LoVo (cell line): ENCODE results near the gene NAV3.

Experiments
- DNase-seq: peaks from one replicate; pipeline ENCODE4 v3.0.0-alpha.2; 2016; ENCODE audit warnings: low spot score

The NAV3 gene

DNA sequence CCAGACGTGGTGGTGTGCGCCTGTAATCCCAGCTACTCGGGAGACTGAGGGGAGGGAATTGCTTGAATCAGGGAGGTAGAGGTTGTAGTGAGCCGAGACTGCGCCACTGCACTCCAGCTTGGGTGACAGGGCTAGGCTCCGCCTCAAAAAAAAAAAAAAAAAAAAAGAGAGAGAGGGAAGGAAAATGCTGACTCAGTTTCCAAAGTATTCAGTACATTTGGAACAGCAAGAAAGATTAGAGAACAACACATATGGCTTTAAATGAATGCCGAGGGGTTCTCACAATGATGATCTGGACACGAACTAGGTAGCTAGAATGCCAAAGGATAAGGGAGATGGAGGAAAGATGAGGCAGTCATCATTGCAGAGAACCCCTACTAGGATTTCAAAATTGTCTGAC is 97.4 kb downstream of the NAV3 start:
- DNase-seq = no peak

DNA sequence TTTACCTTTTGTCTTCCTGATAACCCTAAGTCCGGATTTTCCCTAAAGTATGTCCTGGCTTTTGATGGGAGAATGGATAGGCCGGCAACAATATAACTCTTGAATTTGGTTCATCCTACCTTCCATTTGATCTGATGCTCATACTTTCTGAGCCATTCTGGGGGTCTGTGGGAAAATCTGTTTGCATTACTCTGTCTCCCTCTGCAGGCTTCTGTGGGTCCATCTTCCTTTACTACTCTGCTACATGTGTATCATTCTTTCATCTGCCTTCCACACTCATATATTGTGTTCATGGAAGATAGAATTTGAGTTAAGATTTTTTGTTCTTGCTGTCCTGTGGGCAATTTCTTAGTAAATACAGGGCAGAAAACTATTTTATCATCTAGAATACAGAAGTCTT is 101.5 kb downstream of the NAV3 start:
- no peak for DNase-seq

DNA sequence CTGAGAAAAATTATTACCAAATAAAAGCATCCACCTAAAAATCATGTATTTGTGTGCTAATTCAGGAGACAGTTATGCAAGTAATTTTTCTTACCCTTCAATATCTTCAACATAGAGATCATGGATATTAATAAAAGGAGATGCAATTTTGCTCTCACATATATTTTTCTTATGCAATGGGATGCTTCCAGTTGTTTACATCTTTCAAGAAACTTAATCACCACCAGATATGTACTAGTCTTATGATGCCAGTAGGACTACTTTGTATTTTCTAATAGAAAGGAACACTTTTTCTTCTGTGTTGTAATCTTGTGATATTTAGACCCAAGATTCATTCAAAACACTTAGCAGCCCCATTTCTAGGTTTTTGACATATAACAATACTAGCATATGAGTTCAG is 107.6 kb downstream of the NAV3 start:
- DNase-seq = no peak

DNA sequence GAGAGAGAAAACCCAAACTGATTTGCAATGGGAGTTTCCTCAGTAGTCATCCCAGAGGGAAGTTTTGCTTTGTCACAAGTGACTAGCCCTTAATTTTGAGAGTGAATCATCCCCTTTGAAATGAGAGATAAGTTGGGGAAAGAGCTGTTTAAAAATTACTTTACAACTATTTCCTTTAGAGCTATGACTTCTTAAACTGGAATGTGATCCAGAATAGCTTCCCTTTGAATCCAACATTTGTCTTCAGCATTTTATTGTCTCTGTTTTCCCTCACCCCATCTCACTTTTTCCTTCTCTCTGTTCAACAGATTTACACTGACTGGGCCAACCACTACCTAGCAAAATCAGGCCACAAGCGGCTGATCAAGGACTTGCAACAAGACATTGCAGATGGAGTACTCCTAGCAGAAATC is 109.3 kb downstream of the NAV3 start:
- peak; percentile 67 for DNase-seq

DNA sequence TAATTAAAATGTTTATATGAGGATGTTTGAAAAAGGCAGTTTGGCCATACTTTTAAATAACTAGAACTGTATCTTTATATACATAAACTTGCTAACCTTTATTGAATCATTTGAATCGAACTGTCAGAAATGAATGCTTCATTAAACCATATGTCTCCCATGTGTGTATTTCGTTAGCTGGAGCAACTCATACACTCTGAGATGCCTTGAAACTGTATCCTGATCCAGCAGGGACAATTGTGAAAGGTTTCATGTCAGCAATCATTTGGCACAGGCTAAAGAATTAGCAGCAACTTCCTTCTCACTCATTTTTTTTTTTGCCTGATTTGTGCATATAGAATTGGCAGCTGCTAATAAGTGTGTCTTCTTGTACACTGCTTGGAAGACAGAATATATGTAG is 109.9 kb downstream of the NAV3 start:
- DNase-seq = no peak

DNA sequence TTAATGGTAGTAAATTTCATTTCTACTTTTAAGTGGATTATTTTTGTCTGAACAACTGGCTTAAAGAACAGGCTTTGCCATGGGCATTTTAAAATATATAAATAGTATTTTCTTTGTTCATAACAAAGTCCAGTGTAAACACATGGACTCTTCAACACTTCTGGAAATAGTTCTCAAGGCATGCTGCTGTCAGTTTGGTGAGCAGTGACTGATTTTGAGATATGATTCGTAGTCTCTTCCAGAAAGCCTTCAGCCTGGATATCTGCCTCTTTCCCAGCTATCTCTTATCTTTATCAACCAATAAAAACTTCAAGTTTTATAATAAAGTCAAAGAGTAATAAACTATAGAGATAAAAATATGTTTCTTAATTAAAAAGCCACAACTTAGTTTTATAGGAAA is 110.7 kb downstream of the NAV3 start:
- peak; percentile 31 for DNase-seq

DNA sequence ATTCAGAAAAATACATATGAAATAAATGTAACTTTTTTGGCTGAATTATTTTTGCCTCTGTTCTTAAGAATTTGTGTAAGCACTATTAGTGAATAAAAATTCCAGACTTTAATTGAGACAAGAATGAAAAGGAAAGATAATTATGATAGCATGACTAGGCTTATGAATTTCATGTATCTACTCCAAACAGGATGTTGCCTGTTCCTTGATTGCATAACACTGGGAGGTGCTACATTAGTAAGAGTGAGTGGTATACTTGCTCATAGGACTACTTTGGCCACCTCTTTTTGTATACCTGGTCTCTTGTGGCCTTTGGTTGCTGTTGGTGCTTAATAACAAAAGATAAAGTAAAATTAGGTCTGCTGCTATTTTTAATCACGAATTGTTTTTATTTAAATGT is 112.8 kb downstream of the NAV3 start:
- peak; percentile 43 for DNase-seq

DNA sequence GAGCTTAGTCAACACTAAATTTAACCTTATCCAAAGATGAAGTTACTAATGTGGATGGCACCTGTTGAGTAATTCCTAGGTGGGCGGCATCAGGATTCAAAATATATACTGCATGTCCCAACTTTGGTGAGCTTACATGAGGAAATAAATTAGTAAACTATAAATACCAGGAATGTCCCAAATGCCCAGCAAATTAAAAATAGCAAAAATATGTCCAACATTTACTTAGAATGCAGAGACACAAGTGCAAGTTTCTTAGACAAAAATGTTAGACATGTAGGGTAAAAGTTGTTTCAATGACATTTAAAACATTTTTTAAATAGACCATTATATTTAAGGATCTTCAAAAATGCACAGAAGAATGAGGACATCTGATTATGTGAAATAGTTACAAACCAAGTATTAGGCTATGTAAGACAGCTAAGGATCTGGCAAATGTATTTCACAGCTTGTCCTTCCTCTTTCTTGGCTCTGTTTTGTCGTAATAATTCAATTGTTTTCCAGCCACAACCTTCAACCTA is 115.9 kb downstream of the NAV3 start:
- no peak for DNase-seq

DNA sequence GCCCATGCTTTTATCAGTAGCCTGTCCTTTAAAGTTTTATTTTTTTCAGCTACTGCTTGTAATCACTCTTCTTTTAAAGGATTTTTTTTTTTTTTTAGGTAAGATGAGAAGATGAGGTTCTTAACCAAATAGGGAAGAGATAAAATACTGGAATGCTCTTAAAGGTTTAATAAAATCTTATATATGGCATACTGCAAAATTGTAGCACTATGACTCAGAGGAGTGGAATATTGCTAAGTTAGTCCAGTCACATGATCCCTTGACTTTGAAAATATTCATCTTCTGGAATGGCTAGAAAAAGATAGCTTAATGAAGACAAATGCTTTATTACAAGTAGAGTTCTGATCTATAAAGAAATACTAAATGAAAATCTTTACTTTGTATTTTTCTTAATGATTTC is 116.6 kb downstream of the NAV3 start:
- DNase-seq = peak; percentile 41

DNA sequence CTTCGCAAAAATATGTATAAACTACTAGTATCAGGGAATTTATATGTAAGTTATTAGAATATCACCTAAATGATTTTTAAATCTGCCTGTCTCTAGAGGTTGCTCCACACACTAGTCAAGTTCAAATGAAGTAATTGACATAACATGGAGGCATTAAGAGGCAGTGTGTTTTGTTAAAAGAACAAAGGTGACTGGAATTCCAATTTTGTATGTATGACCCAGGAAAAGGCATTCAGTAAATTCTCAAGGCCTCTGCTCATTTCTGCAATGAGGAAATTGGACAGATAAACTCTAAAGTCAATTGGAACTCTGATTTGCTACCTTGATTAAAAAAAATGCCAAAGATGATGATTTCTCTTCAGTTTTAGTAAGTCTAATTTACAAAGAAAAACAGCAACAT is 117.1 kb downstream of the NAV3 start:
- no peak for DNase-seq

DNA sequence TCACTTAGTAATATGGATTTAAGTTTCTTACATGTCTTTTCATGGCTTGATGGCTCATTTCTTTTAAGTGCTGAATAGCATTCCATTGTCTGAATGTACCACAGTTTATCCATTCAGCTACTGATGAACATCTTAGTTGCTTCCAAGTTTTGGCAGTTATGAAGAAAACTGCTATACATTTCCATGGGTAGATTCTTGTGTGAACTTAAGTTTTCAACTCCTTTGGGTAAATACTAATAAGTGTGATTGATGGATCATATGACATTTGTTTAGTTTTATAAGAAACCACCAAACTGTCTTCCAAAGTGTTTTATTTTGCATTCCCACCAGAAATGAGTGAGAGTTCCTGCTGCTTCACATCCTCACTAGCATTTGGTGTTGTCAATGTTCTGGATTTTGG is 119.2 kb downstream of the NAV3 start:
- no peak for DNase-seq

DNA sequence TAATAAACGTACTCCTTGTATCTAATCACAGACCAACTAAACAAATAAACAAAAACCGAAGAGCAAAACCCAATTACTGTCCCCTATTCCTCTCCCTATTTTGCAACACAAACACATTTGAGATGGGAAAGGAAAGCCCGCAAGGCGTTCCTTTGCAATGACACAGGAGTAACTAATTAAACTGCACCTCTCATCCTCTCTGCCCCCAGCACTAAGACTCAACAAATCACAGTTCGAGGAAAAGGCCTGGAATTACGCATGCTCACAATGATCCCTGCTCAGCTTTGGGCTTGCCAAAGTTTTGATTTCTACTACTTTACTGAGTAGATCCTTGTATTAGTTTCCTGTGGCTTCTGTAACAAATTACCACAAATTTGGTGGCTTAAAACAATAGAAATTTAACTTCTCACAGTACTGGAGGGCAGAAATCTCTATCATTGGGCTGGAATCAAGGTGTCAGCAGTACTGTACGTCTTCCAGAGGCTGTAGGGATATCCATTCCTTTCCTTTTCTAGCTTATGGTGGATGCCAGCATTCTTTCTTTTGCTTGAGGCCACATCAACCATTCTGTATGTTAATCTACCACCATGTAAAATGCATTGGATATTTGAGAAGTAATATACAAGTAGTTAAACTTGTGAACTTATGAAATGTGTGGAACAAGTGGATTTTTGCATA is 123.0 kb downstream of the NAV3 start:
- no peak for DNase-seq

DNA sequence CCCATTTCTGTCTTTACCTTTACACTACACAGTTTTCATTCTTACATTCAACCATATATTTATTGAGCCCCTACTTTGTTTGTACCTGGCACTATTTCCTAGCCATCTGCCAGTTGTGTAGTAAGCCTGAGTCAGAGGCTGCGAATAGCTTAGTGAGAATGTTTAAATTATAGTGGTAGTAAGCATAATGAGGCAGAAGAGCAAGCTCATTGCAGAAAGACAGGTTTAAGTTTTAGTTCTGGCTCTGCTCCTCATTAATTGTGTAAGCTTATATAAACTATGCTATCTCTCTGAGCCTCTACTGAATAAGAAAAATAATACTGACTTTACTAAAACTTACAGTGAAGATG is 123.5 kb downstream of the NAV3 start:
- no peak for DNase-seq

DNA sequence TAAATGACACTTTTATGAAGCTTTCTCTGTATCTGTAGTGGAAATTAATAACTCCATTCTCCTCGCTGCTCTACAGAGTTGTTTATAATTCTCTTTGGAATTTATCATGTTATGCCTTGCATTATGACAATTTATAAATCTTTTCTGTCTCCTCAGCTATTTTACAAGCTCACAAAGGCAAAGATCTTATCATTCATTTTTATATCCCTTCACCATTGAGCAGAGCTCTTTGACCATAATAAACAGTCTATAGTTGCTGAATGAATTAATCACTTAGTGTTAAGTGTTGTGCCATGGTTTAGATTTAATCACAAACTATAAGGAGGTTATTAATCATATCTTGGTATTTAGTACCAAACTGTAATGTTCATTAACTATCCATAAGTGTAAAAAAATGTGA is 126.4 kb downstream of the NAV3 start:
- DNase-seq = no peak

DNA sequence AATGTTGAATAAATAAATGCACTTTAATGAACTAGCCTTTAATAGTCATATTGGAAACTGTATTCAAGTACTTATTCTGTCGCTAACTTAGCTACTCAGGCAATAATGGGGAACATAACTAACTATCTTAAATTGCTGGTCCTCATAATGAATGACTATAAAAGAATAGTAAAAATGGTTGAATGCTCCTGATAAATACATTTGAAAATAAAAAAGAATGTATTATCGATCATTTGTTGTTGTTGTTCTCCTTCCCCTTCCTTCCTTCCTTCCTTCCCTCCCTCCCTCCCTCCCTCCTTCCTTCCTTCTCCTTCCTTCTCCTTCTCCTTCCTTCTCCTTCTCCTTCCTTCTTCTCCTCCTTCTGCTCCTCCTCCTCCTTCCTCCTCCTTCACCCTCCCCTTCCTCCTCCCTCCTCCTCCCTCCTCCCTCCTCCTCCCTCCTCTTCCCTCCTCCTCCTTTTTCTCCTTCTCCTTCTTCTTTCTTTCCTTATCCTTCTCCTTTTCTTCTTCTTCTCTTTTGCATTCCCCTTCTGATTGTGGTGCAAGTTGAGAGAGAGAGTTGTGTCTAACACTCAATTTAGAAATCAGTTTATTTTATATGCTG is 133.0 kb downstream of the NAV3 start:
- no peak for DNase-seq

DNA sequence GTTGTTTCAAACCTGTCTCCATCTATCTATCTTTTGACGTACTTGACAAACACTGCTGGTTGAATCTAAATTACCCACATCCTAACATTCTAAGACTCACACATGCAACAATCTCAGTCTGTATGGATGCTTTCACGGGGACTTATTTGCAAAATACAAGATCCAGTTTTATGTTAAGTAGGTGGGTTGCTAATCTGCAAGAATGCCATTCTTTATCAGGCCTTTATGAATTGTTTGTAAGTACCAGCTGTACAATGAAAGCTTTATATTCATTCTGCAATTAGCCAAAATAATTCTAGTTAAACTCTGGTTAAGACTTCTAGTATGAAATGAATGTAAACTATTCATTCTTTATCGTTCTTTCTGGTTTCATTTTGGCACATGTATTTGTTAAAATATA is 135.1 kb downstream of the NAV3 start:
- DNase-seq = no peak

DNA sequence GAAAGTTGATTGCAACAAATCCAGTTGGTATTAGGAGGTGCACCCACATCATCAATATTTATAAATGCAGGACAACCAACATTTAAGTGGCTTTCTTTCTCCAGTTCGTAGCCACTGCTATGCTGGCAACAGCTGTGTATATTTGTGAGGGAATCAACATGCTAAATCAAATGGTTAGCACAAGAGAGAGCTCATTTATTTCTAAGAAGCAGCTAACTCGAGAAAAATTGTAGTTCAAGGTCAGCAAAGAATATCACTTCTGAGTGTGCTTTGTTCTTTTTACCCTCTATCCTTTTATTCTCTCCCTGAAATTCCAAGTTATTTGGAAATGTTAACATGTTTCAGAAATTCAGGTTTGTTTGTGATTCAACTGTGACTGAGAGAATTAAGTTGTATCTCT is 137.3 kb downstream of the NAV3 start:
- DNase-seq = no peak

DNA sequence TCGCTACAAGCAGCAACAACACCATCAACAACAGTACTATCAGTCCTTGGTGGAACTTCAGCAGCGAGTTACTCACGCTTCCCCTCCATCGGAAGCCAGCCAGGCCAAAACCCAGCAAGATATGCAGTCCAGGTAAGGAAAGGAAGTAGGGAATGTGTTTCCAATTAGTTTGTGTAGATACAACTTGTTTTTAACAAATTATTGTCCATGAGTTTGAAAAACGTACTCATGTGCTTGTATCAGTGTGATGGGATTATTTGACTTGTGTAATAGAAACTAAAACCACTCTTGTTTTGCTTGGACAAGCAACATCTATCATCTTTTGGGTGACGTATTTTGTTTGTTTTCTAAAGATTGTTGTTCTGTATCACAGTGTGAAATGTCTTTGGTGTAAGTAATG is 137.9 kb downstream of the NAV3 start:
- no peak for DNase-seq

DNA sequence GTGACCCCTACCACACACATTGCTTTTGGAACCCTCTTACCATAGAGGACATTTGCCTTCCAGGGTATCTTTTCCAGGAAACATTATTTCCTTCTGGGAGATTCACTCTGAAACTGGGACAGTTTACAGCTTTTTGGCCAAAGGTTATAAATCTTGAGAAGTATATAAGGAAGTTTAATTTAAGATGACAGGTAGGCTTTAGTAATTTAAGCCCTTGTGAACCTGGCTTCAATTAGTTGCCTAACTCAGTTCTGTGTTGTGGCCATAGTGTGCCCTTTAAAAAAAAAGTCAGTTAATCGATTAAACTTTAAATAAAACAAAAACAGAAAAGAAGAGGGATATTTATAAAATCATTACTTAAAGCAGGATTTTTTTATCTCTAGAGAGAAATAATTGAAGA is 142.9 kb downstream of the NAV3 start:
- DNase-seq = no peak

DNA sequence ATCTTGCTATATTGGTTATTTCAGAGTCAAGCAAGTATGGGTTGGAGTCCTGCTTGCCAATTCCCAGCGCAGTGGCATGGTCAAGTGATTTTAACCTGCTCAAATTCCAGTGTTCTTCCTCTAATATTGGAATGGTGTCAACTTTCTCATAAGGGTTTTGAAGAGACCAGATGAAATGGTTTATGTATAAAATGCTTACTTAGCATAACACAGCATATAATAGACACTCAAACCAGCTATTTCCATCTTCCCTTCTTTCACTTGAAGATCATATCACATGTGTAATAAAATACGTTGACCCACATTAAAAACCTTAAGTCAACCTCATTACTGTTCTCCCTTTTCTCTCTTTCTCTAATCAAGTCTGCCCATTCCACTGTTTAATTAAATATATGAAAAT is 144.0 kb downstream of the NAV3 start:
- no peak for DNase-seq

DNA sequence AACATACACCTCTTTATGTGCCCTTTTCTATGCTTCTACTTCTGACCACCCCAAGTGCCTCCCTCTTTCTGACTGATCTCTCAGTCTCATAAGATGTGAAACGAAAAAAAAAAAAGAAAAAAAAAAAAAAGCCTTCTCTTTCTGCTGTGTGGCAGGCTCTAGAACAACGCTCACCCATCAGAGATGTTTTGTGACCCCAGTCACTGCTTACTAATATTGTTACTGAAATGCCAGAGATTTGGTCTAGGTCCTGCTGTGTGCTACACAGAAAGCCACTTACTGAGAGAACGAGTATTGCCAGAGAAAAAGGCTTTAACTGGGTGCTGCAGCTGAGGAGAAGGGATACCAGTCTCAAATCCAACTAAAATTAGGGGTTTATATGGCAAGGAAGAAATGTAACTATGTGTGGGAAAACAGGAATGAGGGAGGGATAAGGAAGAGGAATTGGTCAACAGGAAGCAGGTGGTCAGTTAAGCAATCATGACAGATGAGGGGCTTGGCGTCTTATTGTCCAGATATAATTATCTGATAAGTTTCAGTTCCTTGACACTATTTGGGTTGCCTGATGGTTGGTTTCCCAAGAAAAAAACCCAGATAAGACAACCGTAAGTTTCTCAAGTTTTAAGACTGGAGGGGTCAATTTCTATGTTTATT is 149.0 kb downstream of the NAV3 start:
- no peak for DNase-seq

DNA sequence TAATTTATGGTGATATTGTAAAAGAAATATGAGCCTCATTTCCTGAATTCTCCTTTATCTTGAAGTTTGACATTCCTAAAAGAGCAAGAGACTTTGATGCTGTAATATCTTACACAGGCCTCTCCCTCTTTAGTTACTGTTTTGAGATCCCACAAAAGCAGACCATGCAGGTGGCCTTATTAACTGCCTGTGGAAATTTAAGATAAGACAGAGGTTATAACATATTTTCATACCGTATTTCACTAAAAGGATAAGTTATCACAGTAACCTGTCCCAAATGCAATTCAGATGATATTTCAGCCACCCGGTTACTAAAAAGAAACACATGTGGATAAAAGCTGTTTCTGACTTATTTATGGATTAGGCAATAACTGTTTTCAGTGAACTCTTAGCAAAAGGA is 150.1 kb downstream of the NAV3 start:
- DNase-seq = no peak

DNA sequence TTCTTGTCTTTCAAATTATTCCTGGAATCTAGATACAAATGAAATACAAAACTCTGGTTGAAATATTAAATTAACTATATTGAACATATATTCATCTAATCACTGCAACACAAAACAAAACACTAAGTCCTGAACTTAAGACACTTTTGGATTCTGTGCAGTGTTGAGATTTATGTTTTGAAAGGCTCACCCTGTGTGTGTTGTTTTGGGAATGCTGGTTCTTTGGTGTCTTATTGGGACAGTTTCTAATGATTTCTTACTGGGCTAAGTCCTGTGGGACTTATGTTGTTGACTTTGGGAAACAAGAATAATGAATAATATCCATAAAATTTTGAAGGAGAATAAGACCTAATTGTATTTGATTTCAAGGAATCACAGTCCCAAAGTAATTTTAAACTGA is 153.2 kb downstream of the NAV3 start:
- no peak for DNase-seq

DNA sequence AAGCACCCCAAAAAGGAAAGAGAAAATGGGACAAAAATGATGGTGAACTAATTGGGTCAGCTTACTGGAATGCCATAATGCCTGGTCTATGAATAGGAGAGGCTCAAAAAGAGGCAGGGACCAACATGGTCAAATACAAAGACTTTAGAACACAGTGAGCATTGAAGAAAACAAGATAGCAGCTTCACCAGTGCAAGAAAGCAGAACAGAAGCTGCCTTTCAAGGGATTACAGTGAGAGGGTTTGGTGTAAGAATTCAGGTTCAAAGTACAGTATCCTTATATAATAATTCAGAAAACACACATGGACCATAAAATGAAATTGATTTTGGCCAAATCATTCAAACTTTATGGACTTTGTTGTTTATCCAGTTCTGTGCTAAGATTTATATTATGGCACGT is 162.1 kb downstream of the NAV3 start:
- DNase-seq = no peak
